Astrocyte (in vitro differentiated cells and primary cell): ENCODE measurements around the gene NECTIN3.

Experiments used
- CTCF ChIP-seq: IDR thresholded peaks from 2 replicates; pipeline ENCODE4 v1.5.1; 2011; ENCODE audit warnings: low read depth, mild to moderate bottlenecking, inconsistent platforms, low read length, moderate library complexity; ENCODE audit not compliant: insufficient read depth
- EZH2 ChIP-seq: IDR thresholded peaks from 2 replicates; pipeline ENCODE4 v1.6.1; 2012; ENCODE audit warnings: mild to moderate bottlenecking, low read length, inconsistent platforms; ENCODE audit not compliant: insufficient read depth

DNA sequence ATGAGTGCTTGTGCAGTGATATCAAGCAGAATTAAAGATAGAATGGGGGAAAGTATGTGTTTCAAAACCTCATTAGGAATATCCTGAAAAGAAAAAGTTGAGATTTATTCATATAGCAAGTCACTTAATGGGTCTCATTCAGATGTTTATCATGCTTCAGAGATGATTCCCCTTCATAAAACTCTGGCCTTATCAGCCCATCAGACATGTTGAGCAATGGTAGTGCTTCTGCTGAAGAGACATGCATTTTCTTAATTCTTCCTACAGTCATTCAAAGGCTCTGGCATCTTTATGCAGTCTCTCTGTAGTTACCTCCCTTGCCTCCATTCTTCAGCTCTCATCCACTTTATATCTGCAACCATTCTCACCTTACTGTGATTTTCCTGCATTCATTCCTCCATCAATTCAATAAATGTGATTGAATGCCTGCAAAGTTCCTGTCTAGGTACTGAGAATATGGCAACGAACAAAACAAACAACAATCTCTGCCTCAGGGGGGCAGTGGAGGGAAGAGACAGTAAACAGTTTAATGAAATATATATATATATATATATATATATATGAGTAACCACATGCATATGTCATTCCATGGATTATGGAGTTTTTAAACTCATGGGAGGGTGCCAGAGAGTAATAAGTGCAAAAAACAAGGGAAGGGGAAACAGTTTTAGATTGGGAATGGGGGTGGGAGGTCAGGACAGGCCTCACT, 138.5 kb downstream of the NECTIN3 start:
- TF ChIP-seq CTCF (no peak), EZH2 (no peak)
